SK-N-MC (cell line): ENCODE data around the gene OTOF.

Experiments used
- DNase-seq: peaks from one replicate; pipeline ENCODE4 v3.0.0-alpha.2; 2011; ENCODE audit warnings: low read depth, low spot score
- H3K27ac ChIP-seq: fragments of 200-600 bp; sonication (generic); 2 replicates; pipeline ENCODE4 v1.5.1; 2016; ENCODE audit warnings: mixed run types
- H3K36me3 ChIP-seq: fragments of 200-600 bp; sonication (generic); 2 replicates; pipeline ENCODE4 v1.6.1; 2017; ENCODE audit warnings: antibody characterized with exemption, low read length, mixed read lengths; ENCODE audit not compliant: insufficient read depth
- H3K4me3 ChIP-seq: fragments of 200-600 bp; sonication (generic); 2 replicates; pipeline ENCODE4 v1.5.1; 2016
- H3K9ac ChIP-seq: fragments of 200-600 bp; sonication (generic); 2 replicates; pipeline ENCODE4 v1.8.0; 2017; ENCODE audit warnings: mixed run types, mixed read lengths; ENCODE audit not compliant: insufficient read length
- H3K9me3 ChIP-seq: fragments of 200-600 bp; sonication (generic); 2 replicates; pipeline ENCODE4 v1.6.1; 2017; ENCODE audit warnings: low read depth, mild to moderate bottlenecking, antibody characterized with exemption, low read length, moderate library complexity, mixed read lengths
- EZH2 ChIP-seq: fragments of 200-600 bp; sonication (generic); IDR thresholded peaks from one replicate; pipeline ENCODE4 v1.6.1; 2017; ENCODE audit warnings: antibody characterized with exemption
- FOXP2 ChIP-seq: optimal IDR thresholded peaks from 2 replicates; pipeline ENCODE3; 2011; ENCODE audit warnings: mild to moderate bottlenecking, moderate library complexity; ENCODE audit not compliant: insufficient read depth; ENCODE audit errors: extremely low read length, control extremely low read depth
- POLR2AphosphoS5 ChIP-seq: IDR thresholded peaks from 2 replicates; pipeline ENCODE4 v1.6.1; 2012; ENCODE audit warnings: mild to moderate bottlenecking, low read depth, low read length, borderline replicate concordance

Gene OTOF

DNA sequence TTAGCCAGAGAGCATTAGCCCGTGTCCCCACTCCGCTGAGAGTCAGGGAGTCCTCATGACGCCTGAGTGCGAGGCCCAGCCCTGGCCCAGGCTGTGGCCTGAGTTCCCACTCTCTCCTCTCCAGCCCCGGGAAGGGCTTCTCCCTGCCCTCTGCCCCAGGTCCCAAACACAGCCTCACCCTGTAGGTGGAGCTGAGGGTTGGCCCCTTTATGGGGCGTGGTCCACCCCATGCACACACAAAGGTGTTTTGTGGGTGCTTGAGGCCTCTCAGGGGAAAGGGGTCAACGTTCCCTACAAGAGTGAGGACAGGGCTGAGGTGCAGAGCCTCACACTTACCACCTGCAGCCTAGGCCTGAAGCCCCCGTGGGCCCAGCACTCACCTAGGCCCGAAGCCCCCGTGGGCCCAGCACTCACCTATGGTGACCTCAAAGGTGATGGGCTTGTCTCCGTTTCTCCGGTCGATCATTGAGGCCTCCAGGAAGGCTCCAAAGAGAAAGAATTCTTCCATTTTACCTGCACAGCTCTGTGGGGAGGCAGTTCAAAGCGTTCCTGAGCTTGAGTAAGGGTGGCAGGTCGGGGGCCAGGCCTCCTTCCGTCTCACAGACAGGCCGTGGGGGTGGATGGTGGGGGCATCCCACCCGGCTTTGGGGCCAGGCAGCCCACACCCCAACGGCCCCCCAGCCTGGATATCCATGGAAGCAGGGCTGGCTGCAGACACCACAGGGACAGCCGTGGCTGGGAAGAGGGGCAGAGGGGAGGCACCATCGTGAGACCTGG is 2.1 kb upstream of the OTOF start:
- Histone ChIP-seq H3K9ac (no peak overlapping the region), H3K9me3 (no peaks in the 10 kb centered on the region), H3K36me3 (no peaks in the 10 kb centered on the region), H3K27ac (no peak overlapping the region), H3K4me3 (no peak overlapping the region)
- TF ChIP-seq POLR2AphosphoS5 (no peak), FOXP2 (no peak), EZH2 (no peak)
- DNase-seq: no peak

- Histone ChIP-seq H3K4me3 (no peak overlapping the region), H3K9ac (no peak overlapping the region), H3K36me3 (no peaks in the 10 kb centered on the region), H3K27ac (no peak overlapping the region), H3K9me3 (no peaks in the 10 kb centered on the region)
- TF ChIP-seq EZH2 (no peak), POLR2AphosphoS5 (no peak), FOXP2 (no peak)
- no peak for DNase-seq
These were observed 1.3 kb upstream of the OTOF start for GRCh38 chr2:26479131-26479788.

- no peak for TF ChIP-seq EZH2
- TF ChIP-seq POLR2AphosphoS5: no peak
- TF ChIP-seq FOXP2: no peak
- no peak overlapping the region for H3K4me3 ChIP-seq
These were observed 442 bp upstream of the OTOF start for GRCh38 chr2:26478366-26478765.

DNA sequence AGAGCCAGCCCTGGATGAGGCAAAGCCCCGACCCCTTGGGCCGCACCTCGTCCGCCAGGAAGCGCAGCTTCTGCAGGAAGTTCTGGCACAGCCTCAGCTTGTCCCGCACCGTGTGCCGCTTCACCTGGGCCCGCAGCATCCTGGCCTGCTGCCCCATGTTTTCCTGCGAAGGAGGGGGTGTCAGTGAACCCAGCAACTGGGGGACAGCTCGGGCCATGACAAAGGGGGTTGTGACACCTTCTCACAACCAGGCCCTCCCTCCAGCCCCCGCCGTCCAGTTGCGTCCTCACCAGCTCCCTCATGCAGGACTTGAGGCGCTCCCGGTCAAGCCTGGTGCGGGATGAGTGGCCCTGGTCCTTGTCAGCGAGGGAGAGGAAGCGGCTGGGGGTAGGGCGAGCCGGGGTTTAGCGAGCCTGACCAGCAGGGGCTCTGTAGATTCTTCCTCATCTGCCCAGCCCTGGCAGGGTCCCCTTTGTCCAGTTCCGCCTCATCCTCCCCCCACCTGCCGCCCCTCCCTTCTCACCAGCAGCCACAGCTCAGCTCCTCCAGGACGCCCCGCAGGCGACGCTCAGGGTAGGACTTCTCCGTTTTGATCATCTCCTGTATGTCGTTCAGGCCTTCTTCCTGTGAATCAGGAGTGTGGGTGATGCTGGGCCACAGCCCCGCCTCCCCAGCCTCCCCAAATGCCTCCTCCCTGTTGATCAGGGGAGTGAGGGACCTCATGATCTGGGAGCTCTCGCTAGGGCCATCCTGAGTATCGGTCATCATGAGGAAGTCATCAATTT is 606 bp downstream of the OTOF start:
- TF ChIP-seq EZH2 (no peak), POLR2AphosphoS5 (no peak)
- no peak overlapping the region for H3K27ac ChIP-seq
- H3K4me3 ChIP-seq: no peak overlapping the region
- no peaks in the 10 kb centered on the region for H3K36me3 ChIP-seq
- DNase-seq: no peak
- H3K9me3 ChIP-seq: no peaks in the 10 kb centered on the region
- no peak overlapping the region for H3K9ac ChIP-seq

More at GRCh38 chr2:26478366-26478765, 442 bp upstream of the OTOF start:
- DNase-seq: no peak
- H3K9ac ChIP-seq: no peak overlapping the region
- H3K9me3 ChIP-seq: no peaks in the 10 kb centered on the region
- H3K27ac ChIP-seq: no peak overlapping the region
- H3K36me3 ChIP-seq: no peaks in the 10 kb centered on the region

DNA sequence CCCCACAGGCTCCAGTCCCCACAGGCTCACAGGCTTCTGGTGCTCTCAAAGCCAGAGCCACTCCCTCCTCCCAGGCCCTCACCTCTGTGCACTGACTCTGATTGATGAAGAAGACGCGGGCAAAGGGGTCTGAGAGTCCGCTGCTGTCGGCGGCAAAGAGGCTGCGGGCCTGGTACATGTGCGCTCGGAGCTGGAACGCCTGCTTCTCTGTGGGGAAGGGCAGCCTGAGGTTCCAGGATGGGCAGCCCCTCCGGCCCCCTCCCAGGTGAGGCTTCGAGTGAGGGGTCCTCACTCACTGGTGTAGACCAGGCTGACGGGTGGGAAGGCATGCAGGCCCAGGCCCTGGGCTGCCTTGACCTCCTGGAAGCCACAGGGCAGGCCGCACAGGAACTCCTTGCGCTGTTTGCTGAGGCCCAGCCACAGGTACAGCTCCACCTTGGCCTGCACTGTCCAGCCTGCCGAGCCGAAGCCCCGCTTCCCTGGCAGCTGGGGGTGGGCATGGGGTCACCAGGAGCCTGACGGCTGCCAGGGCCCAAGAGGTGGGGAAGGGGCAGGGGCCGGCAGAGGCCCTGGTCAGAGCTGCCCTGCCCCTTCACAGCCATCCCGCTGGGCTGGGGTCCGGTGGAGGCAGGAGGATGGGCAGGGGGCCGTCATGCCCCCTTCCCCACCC is 2.0 kb downstream of the OTOF start:
- Histone ChIP-seq H3K27ac (no peak overlapping the region), H3K9ac (no peak overlapping the region), H3K36me3 (no peaks in the 10 kb centered on the region), H3K9me3 (no peaks in the 10 kb centered on the region), H3K4me3 (no peak overlapping the region)
- DNase-seq: no peak
- no peak for TF ChIP-seq POLR2AphosphoS5
- no peak for TF ChIP-seq FOXP2
- TF ChIP-seq EZH2: no peak

DNA sequence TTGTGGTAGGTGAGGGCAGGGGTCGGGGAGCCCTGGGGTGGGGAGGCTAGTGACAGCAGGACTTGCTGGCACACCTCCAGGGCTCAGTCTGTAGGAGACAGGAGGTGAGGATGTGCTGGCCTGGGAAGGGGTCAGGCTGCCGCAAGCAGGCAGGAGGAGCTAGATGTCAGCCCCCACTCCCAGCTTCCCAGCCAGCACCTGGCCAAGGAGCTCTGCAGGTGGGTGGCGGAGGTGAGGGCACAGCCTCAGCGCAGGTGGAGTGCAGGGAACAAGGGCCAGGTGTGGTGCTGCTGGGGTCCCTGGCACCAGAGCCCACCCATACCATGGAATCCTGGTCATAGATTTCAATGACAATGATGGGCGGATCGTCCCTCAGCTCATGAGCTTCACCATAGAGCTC is 2.9 kb downstream of the OTOF start:
- no peak for DNase-seq
- Histone ChIP-seq H3K4me3 (no peak overlapping the region), H3K9ac (no peak overlapping the region), H3K9me3 (no peaks in the 10 kb centered on the region), H3K27ac (no peak overlapping the region), H3K36me3 (no peaks in the 10 kb centered on the region)
- TF ChIP-seq EZH2 (no peak), POLR2AphosphoS5 (no peak), FOXP2 (no peak)

DNA sequence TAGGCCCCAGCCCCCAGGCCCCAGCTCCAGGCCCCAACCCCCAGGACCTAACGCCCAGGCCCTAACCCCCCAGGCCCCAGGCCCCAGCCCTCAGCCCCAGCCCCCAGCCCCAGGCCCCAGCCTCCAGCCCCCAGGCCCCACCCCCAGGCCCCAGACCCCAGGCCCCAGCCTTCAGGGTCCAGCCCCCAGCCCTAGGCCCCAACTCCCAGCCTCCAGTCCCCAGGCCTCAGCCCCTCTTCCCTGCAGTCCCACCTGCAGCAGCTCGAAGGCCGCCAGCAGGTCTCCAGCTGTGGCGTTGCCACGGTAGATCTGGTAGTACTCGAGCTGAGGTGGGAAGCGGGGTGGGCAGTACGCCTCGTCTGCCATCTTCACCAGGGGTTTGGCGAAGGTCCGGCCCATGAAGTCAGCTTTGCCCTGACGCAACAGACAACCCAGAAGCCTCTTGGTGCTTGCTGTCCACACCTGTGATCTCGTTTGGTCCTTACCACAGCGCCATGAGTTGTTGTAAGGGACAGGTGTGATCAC is 3.6 kb downstream of the OTOF start:
- TF ChIP-seq POLR2AphosphoS5: no peak
- no peak for TF ChIP-seq FOXP2
- TF ChIP-seq EZH2: no peak

More for the DNA sequence above, 3.6 kb downstream of the OTOF start:
- no peak overlapping the region for H3K27ac ChIP-seq
- no peak overlapping the region for H3K9ac ChIP-seq
- H3K4me3 ChIP-seq: no peak overlapping the region
- no peaks in the 10 kb centered on the region for H3K36me3 ChIP-seq
- no peaks in the 10 kb centered on the region for H3K9me3 ChIP-seq
- DNase-seq: no peak
